CD4-positive, alpha-beta T cell treated with Interleukin-4 for 1 hour (primary cell): ENCODE results near the gene PXDN.
A peak's percentile ranks its signal among the peaks of the same experiment; 100 is the strongest.
"Not testable (repeated sequence)": the region's sequence is repeated elsewhere in the genome, so short reads cannot be mapped to it uniquely, and the experiment has no call there.

Source experiments
- DNase-seq, 2 donors: peaks; one replicate each; pipeline ENCODE4 v3.0.0-alpha.2; 2020 to 2022

Gene PXDN

GRCh38 chr2:1775511-1776035 is 31.3 kb upstream of the PXDN start:
- DNase-seq: no peak

- no peak for DNase-seq
Observed at GRCh38 chr2:1774929-1775328, 30.6 kb upstream of the PXDN start.

GRCh38 chr2:1773883-1774282 is 29.6 kb upstream of the PXDN start:
- DNase-seq: no peak

GRCh38 chr2:1772471-1773267 is 28.4 kb upstream of the PXDN start:
- DNase-seq: no peak

- no peak for DNase-seq
Observed at GRCh38 chr2:1771626-1772280, 27.4 kb upstream of the PXDN start.

GRCh38 chr2:1770566-1771380 is 26.5 kb upstream of the PXDN start:
- no peak for DNase-seq

GRCh38 chr2:1769703-1770422 is 25.5 kb upstream of the PXDN start:
- DNase-seq: peak; percentile 20 to 22

GRCh38 chr2:1767939-1768691 is 23.8 kb upstream of the PXDN start:
- DNase-seq: no peak

- DNase-seq: no peak
Observed at GRCh38 chr2:1766851-1767811, 22.8 kb upstream of the PXDN start.

GRCh38 chr2:1766425-1766824 is 22.1 kb upstream of the PXDN start:
- DNase-seq: no peak

- not testable (repeated sequence) for DNase-seq
Observed at GRCh38 chr2:1765201-1765600, 20.9 kb upstream of the PXDN start.

- DNase-seq: no peak
Observed at GRCh38 chr2:1759611-1759930, 15.3 kb upstream of the PXDN start.

- DNase-seq: no peak
Observed at GRCh38 chr2:1758774-1759610, 14.7 kb upstream of the PXDN start.

- DNase-seq: no peak
Observed at GRCh38 chr2:1758171-1758570, 13.9 kb upstream of the PXDN start.

GRCh38 chr2:1757567-1757966 is 13.3 kb upstream of the PXDN start:
- no peak for DNase-seq

- not testable (repeated sequence) for DNase-seq
Observed at GRCh38 chr2:1757146-1757545, 12.8 kb upstream of the PXDN start.

- DNase-seq: no peak
Observed at GRCh38 chr2:1756456-1756855, 12.1 kb upstream of the PXDN start.

- no peak for DNase-seq
Observed at GRCh38 chr2:1755436-1756191, 11.3 kb upstream of the PXDN start.
